Eye (tissue), 1 donor: Measurements from ENCODE around the gene MT1X.

Source experiments
- DNase-seq: peaks from one replicate; pipeline ENCODE4 v3.0.0-alpha.2; 2015

The MT1X gene

GRCh38 chr16:56679818-56680217, 2.5 kb upstream of the MT1X start:
- DNase-seq: no peak

- no peak for DNase-seq
Measured at GRCh38 chr16:56682703-56683397, 580 bp downstream of the MT1X start.

- DNase-seq: no peak
Measured at GRCh38 chr16:56683424-56684172, 1.3 kb downstream of the MT1X start.

- no peak for DNase-seq
Measured at GRCh38 chr16:56684256-56684925, 2.1 kb downstream of the MT1X start.

- DNase-seq: no peak
Measured at GRCh38 chr16:56684926-56685590, 2.8 kb downstream of the MT1X start.

- DNase-seq: no peak
Measured at GRCh38 chr16:56686758-56687157, 4.5 kb downstream of the MT1X start.

GRCh38 chr16:56688762-56689161, 6.5 kb downstream of the MT1X start:
- DNase-seq: no peak

- no peak for DNase-seq
Measured at GRCh38 chr16:56689171-56689570, 6.9 kb downstream of the MT1X start.

GRCh38 chr16:56690420-56691122, 8.3 kb downstream of the MT1X start:
- DNase-seq: no peak

- DNase-seq: peak; percentile 13
Measured at GRCh38 chr16:56691885-56692284, 9.6 kb downstream of the MT1X start.

GRCh38 chr16:56695246-56695645, 13.0 kb downstream of the MT1X start:
- no peak for DNase-seq

- no peak for DNase-seq
Measured at GRCh38 chr16:56697456-56698155, 15.3 kb downstream of the MT1X start.

GRCh38 chr16:56700195-56700594, 17.9 kb downstream of the MT1X start:
- no peak for DNase-seq

- DNase-seq: no peak
Measured at GRCh38 chr16:56700631-56701030, 18.4 kb downstream of the MT1X start.

- no peak for DNase-seq
Measured at GRCh38 chr16:56701534-56701933, 19.3 kb downstream of the MT1X start.

- no peak for DNase-seq
Measured at GRCh38 chr16:56702836-56703235, 20.6 kb downstream of the MT1X start.

- no peak for DNase-seq
Measured at GRCh38 chr16:56708525-56709442, 26.5 kb downstream of the MT1X start.

- DNase-seq: no peak
Measured at GRCh38 chr16:56709443-56710040, 27.3 kb downstream of the MT1X start.

- DNase-seq: no peak
Measured at GRCh38 chr16:56710181-56710737, 28.0 kb downstream of the MT1X start.

- no peak for DNase-seq
Measured at GRCh38 chr16:56711862-56712261, 29.6 kb downstream of the MT1X start.
